Keratinocyte (primary cell): Measurements from ENCODE around the gene AFDN. TPM values are rescaled to one million over a fixed set of nuclear protein-coding genes. Genes with fewer than 3 reads are reported as not detected.

Source experiments
- DNase-seq: peaks from one replicate; pipeline ENCODE4 v3.0.0-alpha.2; 2011; ENCODE audit warnings: low read depth, missing footprints, low spot score
- FAIRE-seq: peaks from 2 replicates; lab custom pipeline; 2011; peaks lifted over from hg19 to GRCh38; lab: Jason Lieb, UNC
- H2AFZ ChIP-seq: 2 replicates; pipeline ENCODE4 v1.6.0; 2012; ENCODE audit warnings: low read length, control low read depth, inconsistent platforms; ENCODE audit not compliant: control insufficient read depth
- H3K27ac ChIP-seq: 2 replicates; pipeline ENCODE4 v1.5.1; 2011; ENCODE audit warnings: low read length; ENCODE audit not compliant: control insufficient read depth, insufficient read depth
- H3K27me3 ChIP-seq: 3 replicates; pipeline ENCODE4 v1.6.0; 2011; ENCODE audit warnings: low read length; ENCODE audit not compliant: control insufficient read depth, insufficient read depth; ENCODE audit errors: extremely low read depth
- H3K36me3 ChIP-seq, 2 experiments: 2 replicates in 1 of 2; 3 replicates in 1 of 2; pipeline ENCODE4 v1.5.1; 2011; ENCODE audit warnings: low read length in 2 of 2, mild to moderate bottlenecking in 1 of 2; ENCODE audit not compliant: control insufficient read depth in 2 of 2, insufficient read depth in 2 of 2; ENCODE audit errors: extremely low read depth in 1 of 2
- H3K4me1 ChIP-seq: 3 replicates; pipeline ENCODE4 v1.5.1; 2011; ENCODE audit warnings: low read length; ENCODE audit not compliant: control insufficient read depth, insufficient read depth; ENCODE audit errors: extremely low read depth
- H3K4me2 ChIP-seq: 3 replicates; pipeline ENCODE4 v1.6.0; 2011; ENCODE audit warnings: low read depth, low read length; ENCODE audit not compliant: control insufficient read depth, insufficient read depth; ENCODE audit errors: extremely low read depth
- H3K4me3 ChIP-seq, 3 experiments: fragments of 200-600 bp in 1 of 3; sonication (generic) in 1 of 3; 2 replicates in 2 of 3; 3 replicates in 1 of 3; pipeline ENCODE4 v1.5.1; 2011 to 2016; ENCODE audit warnings: low read length in 3 of 3, mild to moderate bottlenecking in 3 of 3, control low read depth in 2 of 3, inconsistent platforms in 1 of 3, low read depth in 1 of 3, mixed read lengths in 1 of 3, mixed run types in 1 of 3, moderate library complexity in 1 of 3; ENCODE audit not compliant: control insufficient read depth in 2 of 3, insufficient read depth in 2 of 3; ENCODE audit errors: extremely low read depth in 1 of 3
- H3K79me2 ChIP-seq: 2 replicates; pipeline ENCODE4 v1.6.0; 2012; ENCODE audit warnings: low read length; ENCODE audit not compliant: control insufficient read depth, insufficient read depth
- H3K9ac ChIP-seq: 3 replicates; pipeline ENCODE4 v1.6.0; 2011; ENCODE audit warnings: low read length; ENCODE audit not compliant: control insufficient read depth, insufficient read depth; ENCODE audit errors: extremely low read depth
- H3K9me1 ChIP-seq: 3 replicates; pipeline ENCODE4 v1.6.0; 2011; ENCODE audit warnings: low read length; ENCODE audit not compliant: control insufficient read depth, insufficient read depth; ENCODE audit errors: extremely low read depth
- H3K9me3 ChIP-seq: 2 replicates; pipeline ENCODE4 v1.5.1; 2012; ENCODE audit warnings: low read depth, low read length; ENCODE audit not compliant: control insufficient read depth
- H4K20me1 ChIP-seq: 3 replicates; pipeline ENCODE4 v1.6.0; 2011; ENCODE audit warnings: low read length; ENCODE audit not compliant: control insufficient read depth, insufficient read depth; ENCODE audit errors: extremely low read depth
- EZH2 ChIP-seq: IDR thresholded peaks from one replicate; pipeline ENCODE4 v1.6.1; 2012; ENCODE audit warnings: inconsistent platforms, mild to moderate bottlenecking, low read length, moderate library complexity
- dilution Hi-C: fragments of 300-500 bp; cut with MboI; formaldehyde crosslinking; loops from one replicate; pipeline ENCODE4 v1.7.0; 2020; ENCODE audit warnings: low sequenced_read_pairs; ENCODE audit not compliant: extremely low pct_ligation_motif_present
- polyA plus RNA-seq, 5 experiments: library from polyadenylated mRNA; depleted of rRNA in 3 of 5; stranded (reverse) in 3 of 5; stranded (forward) in 1 of 5; unstranded in 1 of 5; fragments of >200 nt; gene quantifications; 1 replicate in 1 of 5; 2 replicates in 3 of 5; 3 replicates in 1 of 5; pipeline versions ENCODE4 v1.2.1 to v1.2.3, GENCODE V29; 2011 to 2012; ENCODE audit warnings: missing spikeins in 2 of 5, low read depth in 1 of 5, low replicate concordance in 1 of 5
- TF ChIP-seq, protein P1 (sequence below), 3 experiments: IDR thresholded peaks in 1 of 3; conservative IDR thresholded peaks in 1 of 3; optimal IDR thresholded peaks in 1 of 3; 2 replicates in 2 of 3; 3 replicates in 1 of 3; pipeline versions ENCODE3 to v1.5.1; 2011; ENCODE audit warnings: low read length in 3 of 3, mild to moderate bottlenecking in 3 of 3, moderate library complexity in 2 of 3, control low read depth in 1 of 3, inconsistent platforms in 1 of 3; ENCODE audit not compliant: insufficient read depth in 2 of 3; ENCODE audit errors: extremely low read depth in 1 of 3

AFDN gene
- polyA plus RNA-seq, 1 donor (not counting 4 experiments of a cell fraction or from before 2014, with no cell fraction given) = 46.5 TPM

DNA sequence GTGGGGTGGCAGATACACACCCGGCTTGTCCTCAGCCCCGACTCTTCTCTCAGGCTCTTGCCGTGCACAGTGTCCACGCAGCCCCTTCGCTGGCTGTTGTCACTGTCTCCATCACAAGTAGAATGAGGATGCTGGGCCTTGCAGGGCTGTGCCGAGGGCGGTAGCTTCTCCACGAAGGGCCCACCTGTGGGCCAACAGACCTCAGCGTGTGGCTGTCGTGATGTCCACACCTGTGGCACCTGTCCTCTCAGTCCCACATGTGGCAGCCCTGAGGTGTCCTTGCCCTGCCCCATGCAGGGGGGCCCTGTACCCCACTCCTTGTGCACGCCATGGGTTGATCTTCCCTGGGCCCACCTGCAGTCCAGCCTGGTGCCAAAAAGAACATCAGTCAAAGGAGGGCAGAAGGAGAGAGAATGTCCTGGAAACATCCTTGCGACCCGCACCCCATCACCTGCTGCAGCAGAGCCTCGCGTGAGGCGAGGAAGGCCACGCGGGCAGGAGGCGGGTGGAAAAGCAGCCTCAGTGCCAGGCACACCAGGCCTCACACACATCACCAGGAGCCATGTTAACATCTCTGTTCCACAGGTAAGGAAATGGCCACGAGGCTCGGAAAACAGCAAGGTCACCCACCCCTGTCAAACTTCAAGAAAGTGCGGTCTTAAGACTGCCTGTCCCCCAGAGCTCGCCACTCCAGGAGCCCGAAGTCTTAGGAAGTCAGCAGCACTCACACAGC is 22.3 kb upstream of the AFDN start:
- Histone ChIP-seq H3K4me3 (no peak overlapping the region), H3K27ac (no peak overlapping the region), H3K4me2 (no peak overlapping the region), H3K4me1 (no peaks in the 10 kb centered on the region), H3K79me2 (no peaks in the 10 kb centered on the region), H3K9me1 (no peaks in the 10 kb centered on the region), H3K36me3 (no peaks in the 10 kb centered on the region), H4K20me1 (no peaks in the 10 kb centered on the region), H3K9ac (no peak overlapping the region), H2AFZ (no peak overlapping the region), H3K9me3 (no peaks in the 10 kb centered on the region), H3K27me3 (peaks cover 14% of the 10 kb centered on the region)
- no peak for DNase-seq
- no peak for FAIRE-seq
- TF ChIP-seq, protein P1, sequence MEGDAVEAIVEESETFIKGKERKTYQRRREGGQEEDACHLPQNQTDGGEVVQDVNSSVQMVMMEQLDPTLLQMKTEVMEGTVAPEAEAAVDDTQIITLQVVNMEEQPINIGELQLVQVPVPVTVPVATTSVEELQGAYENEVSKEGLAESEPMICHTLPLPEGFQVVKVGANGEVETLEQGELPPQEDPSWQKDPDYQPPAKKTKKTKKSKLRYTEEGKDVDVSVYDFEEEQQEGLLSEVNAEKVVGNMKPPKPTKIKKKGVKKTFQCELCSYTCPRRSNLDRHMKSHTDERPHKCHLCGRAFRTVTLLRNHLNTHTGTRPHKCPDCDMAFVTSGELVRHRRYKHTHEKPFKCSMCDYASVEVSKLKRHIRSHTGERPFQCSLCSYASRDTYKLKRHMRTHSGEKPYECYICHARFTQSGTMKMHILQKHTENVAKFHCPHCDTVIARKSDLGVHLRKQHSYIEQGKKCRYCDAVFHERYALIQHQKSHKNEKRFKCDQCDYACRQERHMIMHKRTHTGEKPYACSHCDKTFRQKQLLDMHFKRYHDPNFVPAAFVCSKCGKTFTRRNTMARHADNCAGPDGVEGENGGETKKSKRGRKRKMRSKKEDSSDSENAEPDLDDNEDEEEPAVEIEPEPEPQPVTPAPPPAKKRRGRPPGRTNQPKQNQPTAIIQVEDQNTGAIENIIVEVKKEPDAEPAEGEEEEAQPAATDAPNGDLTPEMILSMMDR (optimal IDR thresholded peaks at IDR 0.05 in 1 of 3, IDR thresholded peaks at IDR 0.05 in 1 of 3, conservative IDR thresholded peaks at IDR 0.05 in 1 of 3; ENCODE audit: extremely low read depth in 1 of 3, insufficient read depth in 2 of 3, low read length in 3 of 3) = no peak
- no peak for TF ChIP-seq EZH2
- dilution Hi-C loops = no loop called here

DNA sequence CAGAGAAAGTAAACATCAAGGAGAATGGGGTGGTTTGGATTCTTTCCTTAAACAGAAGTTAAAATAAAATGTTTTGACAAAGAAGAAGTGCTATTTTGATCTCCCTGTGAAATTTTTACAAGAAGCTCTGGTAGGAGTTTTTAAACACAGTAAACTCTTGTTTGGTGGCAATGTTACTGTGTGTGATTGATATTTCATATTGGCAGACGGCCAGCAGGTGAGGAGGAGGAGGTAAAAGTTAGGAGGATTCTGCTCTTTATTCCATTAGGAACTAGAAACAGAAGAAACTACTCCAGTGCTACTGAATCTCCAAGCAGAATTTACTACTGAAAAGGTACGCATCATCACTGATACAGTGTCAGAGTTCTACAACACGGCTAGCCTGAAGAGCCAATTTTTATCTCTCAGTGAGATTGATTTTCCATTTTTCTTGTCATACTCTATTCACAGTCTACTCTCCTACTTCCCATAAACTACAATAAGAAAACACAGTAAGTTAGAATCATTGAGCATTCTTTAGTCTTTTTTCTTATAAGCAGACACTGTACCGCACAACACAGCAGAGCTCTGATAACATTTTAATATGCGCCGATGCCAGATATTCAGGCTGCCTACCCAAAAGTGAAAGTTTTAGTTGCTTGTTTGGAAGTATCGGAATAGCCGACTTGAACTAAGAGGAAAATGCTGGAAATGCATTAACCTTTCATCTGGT is 21.2 kb upstream of the AFDN start:
- no peak overlapping the region for H2AFZ ChIP-seq
- peak overlapping the region; percentile 44 for H3K4me2 ChIP-seq
- H3K4me3 ChIP-seq = no peak overlapping the region
- DNase-seq (no peak), FAIRE-seq (no peak)
- no peaks in the 10 kb centered on the region for H3K36me3 ChIP-seq
- dilution Hi-C loops = no loop called here
- H3K9me3 ChIP-seq = no peaks in the 10 kb centered on the region
- no peaks in the 10 kb centered on the region for H3K4me1 ChIP-seq
- H3K9me1 ChIP-seq = no peaks in the 10 kb centered on the region
- H3K27ac ChIP-seq = no peak overlapping the region
- no peak overlapping the region for H3K9ac ChIP-seq
- no peaks in the 10 kb centered on the region for H3K79me2 ChIP-seq
- peaks cover 14% of the 10 kb centered on the region for H3K27me3 ChIP-seq
- TF ChIP-seq EZH2 = no peak
- TF ChIP-seq, protein P1 (optimal IDR thresholded peaks at IDR 0.05 in 1 of 3, IDR thresholded peaks at IDR 0.05 in 1 of 3, conservative IDR thresholded peaks at IDR 0.05 in 1 of 3; ENCODE audit: extremely low read depth in 1 of 3, insufficient read depth in 2 of 3, low read length in 3 of 3) = no peak
- no peaks in the 10 kb centered on the region for H4K20me1 ChIP-seq
